DMS114 treated with DMSO at 0.1 percent for 48 hours (cell line): ENCODE results near the gene CFTR.

Source experiments
- DNase-seq: peaks from one replicate; lab custom pipeline; 2025; ENCODE audit not compliant: unreplicated experiment; lab: John Stamatoyannopoulos, UW

The CFTR gene

GRCh38 chr7:117582219-117582704 is 102.4 kb downstream of the CFTR start:
- DNase-seq = no peak

GRCh38 chr7:117587931-117588330 is 108.1 kb downstream of the CFTR start:
- DNase-seq = no peak

GRCh38 chr7:117588352-117588794 is 108.5 kb downstream of the CFTR start:
- DNase-seq = no peak

GRCh38 chr7:117590191-117590590 is 110.4 kb downstream of the CFTR start:
- DNase-seq = no peak

GRCh38 chr7:117592011-117592635 is 112.3 kb downstream of the CFTR start:
- DNase-seq = no peak

GRCh38 chr7:117596134-117596533 is 116.3 kb downstream of the CFTR start:
- DNase-seq = no peak

- no peak for DNase-seq
These were observed 117.9 kb downstream of the CFTR start for GRCh38 chr7:117597755-117598154.

- no peak for DNase-seq
These were observed 121.1 kb downstream of the CFTR start for GRCh38 chr7:117600911-117601310.

- no peak for DNase-seq
These were observed 123.8 kb downstream of the CFTR start for GRCh38 chr7:117603627-117604026.

GRCh38 chr7:117605712-117606111 is 125.9 kb downstream of the CFTR start:
- DNase-seq = no peak

- no peak for DNase-seq
These were observed 126.3 kb downstream of the CFTR start for GRCh38 chr7:117606132-117606531.

- DNase-seq = no peak
These were observed 130.6 kb downstream of the CFTR start for GRCh38 chr7:117610396-117610795.

GRCh38 chr7:117612637-117613036 is 132.8 kb downstream of the CFTR start:
- no peak for DNase-seq

GRCh38 chr7:117616694-117617093 is 136.9 kb downstream of the CFTR start:
- no peak for DNase-seq

GRCh38 chr7:117619681-117620080 is 139.9 kb downstream of the CFTR start:
- DNase-seq = no peak

GRCh38 chr7:117621075-117621618 is 141.3 kb downstream of the CFTR start:
- no peak for DNase-seq

- no peak for DNase-seq
These were observed 143.8 kb downstream of the CFTR start for GRCh38 chr7:117623606-117624005.

- no peak for DNase-seq
These were observed 150.7 kb downstream of the CFTR start for GRCh38 chr7:117630501-117630900.

GRCh38 chr7:117630907-117631564 is 151.2 kb downstream of the CFTR start:
- no peak for DNase-seq

GRCh38 chr7:117631652-117632051 is 151.8 kb downstream of the CFTR start:
- DNase-seq = no peak

GRCh38 chr7:117637937-117638336 is 158.1 kb downstream of the CFTR start:
- DNase-seq = no peak

GRCh38 chr7:117639966-117640365 is 160.1 kb downstream of the CFTR start:
- DNase-seq = no peak
